ENCODE data around the gene NIT1.
A peak's percentile ranks its signal among the peaks of the same experiment; 100 is the strongest.

Gene NIT1

DNA sequence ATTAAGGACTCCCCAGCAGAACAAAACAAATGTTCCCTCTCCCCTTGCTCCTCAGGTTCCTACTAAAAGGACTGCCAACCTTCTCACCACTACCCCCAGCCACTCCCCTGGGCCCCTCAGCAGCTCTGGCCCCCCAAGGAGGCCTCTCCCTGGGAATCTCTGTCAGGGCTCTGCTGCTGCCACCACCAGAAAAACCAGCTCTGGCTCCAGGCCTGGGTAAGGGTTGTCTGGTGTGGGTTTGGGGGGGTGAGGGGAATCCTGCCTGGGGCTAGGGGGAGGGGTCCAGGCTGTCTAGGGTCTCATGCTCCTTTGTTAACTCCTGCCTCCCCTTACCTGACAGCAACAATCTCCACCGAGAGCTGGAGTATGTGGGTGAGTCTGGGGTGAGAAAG, 33.3 kb upstream of the NIT1 start:
- no peak for DNase-seq

DNA sequence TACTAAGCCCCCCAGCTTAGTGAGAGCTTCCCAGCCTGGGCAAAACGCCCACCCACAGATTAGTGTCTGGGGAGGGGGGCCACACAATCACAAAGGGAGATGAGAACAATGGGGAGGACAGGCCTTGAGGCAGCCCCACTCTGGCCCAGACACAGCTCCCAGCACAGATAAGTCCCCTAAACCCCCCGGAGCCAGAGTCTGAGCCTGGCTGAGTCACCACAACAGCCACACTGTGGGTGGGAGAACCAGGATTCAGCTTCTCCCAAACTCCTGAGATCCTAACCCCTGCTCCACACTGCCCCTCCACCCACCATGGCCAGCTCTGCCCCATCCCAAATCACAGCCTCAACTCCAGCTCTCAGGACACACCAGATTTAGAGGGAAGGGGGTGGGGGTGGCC, 32.7 kb upstream of the NIT1 start:
- DNase-seq = no peak

DNA sequence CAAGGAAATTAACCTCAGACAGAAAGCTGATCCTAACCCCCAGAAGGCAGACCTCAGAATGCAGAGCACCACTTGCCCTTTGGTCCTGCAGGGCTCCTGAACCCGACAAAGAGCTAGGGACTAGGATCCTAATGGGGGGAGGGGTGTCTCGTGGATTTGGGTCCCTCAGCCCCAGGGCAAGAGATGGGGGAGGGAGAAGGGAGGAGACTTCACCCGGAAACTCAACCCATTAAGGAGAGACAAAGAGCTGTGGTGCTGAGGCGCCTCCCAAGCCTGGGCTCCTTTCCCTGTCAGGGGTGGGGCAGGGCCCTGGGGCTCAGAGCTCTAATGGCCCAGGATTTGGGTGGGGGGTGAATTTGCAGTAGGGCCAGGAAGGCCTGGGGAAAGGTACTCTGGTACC, 31.4 kb upstream of the NIT1 start:
- no peak for DNase-seq

DNA sequence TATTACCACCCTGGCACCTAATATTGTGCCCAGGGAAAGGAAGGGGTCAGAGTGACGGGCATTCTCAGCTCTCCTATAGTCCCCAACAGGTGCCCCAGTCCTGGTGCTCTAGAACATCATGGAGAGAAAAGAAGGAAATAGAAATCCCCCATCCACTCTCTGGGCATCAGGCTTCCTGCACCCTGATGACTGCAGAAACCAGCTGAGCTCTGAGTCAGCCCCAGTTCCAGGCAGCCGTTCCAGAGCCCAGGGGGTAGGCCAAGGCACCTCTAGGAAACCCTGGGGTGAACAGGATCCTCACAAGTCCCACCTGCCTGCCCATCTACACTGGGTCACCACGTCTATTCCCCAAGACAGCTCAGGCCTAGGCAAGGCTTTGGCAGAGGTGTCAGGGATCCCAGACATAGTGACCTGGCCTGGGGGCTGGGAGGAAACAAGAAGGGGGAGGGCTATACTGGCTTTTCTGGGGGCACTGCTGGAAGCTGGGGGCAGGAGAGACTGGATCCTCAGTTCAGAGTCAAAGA, 29.3 kb upstream of the NIT1 start:
- no peak for DNase-seq

DNA sequence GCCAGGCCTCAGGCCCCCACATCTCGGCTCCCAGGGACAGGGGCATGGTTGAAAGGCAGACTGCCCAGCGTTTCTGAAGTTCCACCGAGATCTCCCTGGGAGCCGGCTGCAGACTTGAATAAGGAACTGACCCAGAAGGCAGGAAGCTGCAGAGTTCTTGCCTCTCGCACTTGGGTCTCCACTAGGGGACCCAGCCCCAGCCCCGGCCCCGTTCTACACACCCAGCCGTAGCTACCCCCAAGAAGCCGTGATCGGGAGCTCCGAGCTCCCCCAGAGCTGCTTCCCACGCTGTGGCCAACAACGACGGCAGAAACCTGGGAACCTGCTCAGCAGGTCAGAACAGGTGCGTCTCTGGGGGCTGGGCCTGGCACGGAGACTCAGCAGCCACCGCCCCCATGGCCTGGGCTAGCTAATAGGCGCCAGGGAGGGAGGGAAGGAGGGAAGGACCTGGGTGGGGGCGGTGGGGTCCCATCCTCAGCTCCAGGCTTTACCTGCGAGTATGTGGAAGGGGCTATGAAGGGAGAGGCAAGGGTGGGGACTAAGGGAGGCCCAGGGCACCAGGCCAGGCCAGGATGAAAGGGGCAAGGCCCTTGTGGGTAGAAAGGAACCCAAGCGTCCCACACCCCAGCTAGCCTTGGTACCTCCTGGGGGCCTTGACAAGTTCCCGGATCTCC, 28.5 kb upstream of the NIT1 start, which contains the start of gene NECTIN4:
Gene NECTIN4, minus strand, starts transcription at position 308 of the 674 bp plus-strand sequence. Its CDS starts 262 bp downstream, at position 46.
- no peak for DNase-seq

DNA sequence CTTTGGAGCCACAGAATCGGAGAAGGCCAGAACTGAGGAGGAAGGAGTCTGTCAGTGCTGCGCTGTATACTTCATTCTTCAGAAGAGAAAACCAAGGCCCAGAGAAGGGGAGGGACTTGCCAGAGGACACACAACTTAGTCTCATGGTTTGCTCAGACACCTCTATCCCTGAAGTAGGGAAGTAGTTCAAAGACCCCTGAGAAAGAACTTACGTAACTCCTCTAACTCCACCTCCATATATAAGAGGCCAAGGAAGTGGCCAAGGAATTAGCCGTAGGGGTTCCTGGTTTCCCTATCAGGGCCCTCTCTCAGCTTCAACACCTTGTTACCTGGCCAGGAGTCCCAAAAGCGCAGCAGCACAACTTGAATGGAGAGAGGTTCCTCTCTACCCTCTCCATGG, 28.0 kb upstream of the NIT1 start:
- DNase-seq = no peak

DNA sequence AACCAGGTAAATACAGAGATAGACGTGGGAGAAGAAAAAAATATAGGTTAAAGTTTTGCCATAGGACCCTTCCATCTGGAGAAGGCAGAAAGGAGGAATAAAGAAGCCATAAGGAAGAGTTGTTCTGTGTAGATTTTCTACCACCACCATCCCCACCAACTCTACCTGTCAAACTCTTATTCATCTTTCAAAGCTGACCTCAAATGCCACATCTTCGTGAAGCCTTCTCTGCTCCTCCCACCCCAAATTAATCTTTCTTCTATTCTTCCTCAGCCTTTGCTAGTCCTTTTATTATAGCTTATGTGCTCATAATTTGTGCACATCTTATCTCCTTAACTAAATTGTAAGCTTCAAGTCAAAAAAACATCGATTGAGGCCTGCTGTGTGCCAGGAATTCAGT, 27.3 kb upstream of the NIT1 start:
- no peak for DNase-seq

DNA sequence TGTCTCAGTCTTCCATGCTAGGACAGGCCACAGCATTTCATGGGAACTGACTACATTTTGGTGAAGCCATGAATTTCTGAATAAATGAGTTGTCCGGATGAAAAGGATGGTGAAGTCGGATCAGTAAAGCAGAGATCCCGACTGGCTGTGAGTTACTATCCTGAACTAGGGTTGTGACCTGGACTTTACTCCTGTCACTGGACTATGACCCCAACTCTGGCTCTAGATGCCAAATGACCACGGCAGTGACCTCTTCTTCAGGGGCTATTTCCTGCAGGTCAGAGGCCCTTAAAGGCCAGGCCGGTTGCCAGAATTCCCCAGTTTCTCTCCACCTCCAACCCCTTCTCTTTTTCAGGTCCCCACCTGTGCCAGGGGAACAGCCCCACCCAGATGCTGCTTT, 26.8 kb upstream of the NIT1 start:
- DNase-seq = no peak

DNA sequence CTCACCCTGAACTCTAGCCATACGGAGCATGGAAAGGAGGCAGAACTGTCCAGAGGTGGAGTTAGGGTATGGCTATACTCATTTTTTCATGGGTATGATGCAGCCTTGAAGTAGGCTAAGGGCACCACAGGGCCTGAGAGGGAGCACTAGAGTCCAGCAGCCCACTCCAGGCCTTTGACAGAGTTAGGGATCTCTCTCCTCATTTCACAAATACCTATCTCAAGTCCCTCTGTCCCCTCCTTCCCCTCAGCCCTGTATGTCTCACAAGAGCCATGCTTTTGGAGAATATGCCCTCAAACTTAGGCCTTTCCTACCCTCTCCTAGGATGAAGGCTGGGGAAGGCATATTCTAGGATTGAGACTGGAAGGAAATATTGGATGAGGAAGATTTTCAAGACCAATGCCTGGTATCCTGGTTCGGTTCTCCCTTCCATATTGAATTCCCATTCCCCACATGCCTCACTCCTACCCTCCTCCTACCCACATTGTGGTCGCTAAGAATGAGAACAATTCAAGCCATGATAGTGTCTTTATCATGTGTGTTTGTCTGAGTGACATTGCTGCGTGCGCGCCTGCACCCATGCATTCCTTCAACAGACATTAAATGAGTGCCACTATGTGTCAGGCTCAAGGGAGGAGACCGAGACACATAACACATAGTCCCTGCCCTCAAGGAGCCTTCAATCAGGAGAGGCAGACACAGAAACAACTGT, 26.0 kb upstream of the NIT1 start:
- no peak for DNase-seq

DNA sequence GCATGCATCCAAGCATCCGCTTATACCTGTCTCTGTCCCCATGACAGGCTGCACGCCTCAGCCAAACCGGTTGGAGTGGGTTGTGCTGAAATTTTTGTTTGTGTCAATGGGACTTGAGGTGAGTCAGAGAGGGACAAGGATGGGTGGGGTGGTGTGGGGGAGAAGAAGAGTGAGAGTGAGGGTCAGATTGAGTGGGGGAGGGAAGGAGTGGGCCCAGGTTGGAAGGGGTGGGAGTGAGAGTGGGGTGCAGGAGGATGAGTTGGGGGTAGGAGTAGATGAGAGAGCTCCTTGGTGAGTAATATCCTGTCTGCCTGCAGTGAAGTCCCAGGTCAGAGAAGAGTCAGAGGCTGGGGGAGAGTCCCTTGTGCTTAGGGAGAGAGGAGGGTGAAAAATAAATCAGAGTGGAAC, 25.3 kb upstream of the NIT1 start:
- DNase-seq = no peak

DNA sequence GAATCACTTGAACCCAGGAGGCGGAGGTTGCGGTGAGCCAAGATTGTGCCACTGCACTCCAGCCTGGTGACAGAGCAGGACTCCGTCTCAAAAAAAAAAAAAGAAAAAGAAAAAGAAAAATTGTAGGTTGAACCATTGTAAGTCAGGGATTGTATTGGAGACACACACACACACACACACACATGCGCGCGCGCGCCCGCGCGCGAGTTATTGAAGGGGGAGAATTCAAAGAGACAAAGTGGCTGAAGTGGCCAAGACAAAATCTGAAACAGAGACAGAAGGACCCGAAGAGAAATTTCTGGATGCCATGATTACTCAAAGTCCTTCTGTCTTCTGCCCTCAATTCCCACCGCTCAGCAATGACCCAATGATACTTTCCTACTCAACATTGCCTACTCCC, 23.4 kb upstream of the NIT1 start:
- no peak for DNase-seq

DNA sequence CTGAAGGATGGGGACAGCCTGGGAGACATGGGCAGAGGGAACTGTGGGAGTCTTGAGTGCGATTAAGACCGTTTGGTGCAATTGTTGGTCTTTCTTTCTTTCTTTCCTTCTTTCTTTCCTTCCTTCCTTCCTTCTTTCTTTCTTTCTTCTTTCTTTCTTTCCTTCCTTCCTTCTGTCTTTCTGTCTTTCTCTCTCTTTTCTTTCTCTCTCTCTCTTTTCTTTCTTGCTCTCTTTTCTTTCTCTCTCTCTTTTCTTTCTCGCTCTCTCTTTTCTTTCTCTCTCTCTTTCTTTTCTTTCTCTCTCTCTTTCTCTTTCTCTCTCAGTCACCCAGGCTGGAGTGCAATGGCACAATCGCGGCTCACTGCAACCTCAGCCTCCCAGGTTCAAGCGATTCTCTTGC, 22.7 kb upstream of the NIT1 start:
- DNase-seq = no peak

DNA sequence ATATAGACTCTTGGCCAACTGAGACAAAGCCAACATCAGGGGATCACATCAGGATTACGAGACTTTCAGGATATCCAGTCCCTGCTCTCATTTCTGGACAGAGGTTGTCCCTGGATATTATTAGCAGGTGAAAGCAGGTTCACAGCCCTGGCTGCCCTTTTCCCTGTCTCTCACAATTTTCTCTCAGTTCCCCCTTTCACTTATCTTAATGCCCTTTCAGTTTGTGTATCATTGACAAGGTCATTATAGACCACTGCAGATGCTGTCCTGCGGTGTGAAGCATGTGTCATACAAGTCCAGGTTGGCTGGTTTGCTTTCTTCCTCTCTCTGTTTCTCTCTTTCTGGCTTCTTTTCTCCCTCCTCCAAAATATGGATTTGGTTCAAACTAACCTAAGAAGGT, 21.9 kb upstream of the NIT1 start:
- no peak for DNase-seq

DNA sequence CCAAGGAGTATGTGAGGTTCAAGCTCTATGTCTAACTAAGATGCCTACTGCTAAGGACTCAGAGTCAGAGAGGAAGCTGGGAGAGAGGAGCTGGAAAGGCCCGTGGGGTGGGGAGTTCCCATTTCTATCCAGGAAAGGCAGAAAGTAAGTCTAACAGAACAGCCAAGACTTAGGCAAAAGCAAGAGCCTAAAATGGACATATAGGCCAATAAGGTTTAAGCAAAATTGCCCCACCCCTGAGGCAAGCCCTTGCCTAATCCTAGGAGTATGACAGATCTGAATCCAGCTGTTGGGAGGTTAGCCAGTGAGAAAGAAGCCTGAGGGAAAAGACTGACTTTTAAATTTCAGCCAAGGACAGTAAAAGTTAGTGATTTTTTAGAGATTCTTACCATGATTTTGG, 21.4 kb upstream of the NIT1 start:
- DNase-seq = no peak

DNA sequence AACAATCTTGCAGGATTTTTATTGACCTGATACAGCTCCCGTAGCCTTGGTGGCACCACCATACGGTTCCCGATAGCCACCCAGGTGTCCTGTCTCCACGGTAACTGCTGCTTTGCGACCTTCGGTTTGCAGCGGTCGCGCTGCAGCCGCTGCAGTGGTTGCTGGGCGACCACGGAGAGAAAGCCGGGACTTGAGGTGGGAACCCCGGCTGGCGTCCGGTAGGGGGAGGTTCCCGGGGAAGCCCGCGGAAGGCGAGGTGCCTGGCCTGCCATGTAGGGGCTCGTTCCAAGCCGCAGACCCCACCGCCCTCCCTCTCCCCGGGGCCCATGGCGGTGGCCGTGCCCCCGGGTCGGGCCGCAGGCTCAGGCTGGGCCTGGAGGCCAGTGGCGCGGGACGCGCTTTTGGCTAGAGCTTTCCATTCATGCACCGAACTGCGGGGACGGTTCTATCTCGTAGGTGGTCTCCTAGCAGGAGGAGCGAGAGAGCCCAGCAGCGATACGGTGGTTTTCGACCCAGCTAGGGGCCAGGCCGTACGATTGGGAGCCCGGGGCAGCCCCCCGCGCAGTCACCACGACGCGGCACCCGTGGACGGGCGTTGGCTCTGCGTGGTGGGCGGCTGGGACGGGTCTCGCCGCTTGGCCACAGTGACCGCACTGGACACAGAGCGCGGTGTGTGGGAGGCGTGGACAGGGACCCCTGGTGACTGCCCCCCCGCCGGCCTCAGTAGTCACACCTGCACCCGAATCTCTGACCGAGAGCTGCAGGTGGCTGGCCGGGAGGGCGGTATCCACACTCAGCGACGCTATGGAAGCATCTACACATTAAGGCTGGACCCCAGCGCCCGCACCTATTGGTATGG, 19.5 kb upstream of the NIT1 start, which contains the start of gene KLHDC9:
Gene KLHDC9, plus strand, starts transcription at position 152 of the 859 bp plus-strand sequence. Its CDS starts 175 bp downstream, at position 327.
- peak; percentile 85 for DNase-seq

DNA sequence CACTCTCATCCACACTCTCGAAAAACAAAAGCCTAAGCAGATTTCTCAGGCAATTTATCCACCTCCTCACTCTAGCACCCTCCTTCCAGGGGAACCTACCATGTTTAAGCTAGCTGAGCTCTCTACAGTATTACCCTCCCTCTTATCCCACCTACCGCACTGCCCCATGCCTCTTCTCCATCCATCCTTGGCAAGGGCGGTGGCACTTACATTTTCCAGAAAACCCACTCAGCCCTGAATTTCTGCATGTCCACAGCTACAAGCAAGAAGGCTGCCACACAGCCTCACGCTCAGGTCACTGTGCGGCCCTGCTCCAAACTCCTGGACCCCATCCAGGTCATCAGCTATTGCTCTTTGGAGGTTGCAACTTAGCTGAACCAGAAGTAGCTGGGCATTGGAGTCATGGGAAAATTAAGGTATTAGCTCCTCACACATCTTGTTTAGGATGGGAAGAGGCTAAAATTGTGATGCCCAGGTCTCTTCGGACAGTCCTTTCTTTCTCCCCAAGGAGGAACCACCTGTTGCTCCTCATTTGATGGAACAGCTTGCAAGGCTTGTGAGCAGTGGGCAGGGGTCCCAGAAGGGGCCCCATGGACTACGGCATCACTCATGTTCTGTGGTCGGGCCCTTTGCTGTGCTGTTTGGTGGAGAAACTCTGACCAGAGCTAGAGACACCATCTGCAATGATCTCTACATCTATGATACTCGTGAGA, 18.7 kb upstream of the NIT1 start:
- no peak for DNase-seq

DNA sequence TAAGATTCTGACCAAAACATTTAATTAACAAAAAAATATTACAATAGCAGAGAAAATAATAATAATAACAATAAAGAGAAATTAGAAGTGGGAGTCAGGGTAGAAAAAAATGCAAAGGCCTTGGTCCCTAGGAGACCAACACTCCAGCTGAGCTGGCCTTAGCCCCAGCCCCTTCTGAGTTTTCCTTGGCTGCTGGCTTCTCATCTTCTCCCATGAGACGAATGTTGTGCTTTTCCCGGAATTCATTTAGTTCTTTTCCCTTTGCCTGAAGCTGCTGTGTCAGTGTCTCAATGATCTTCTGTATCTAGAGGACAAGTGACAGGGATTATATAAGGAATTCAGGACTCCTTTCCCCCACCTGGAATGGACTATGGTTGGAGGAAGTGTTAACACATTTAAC, 17.3 kb upstream of the NIT1 start:
- no peak for DNase-seq

DNA sequence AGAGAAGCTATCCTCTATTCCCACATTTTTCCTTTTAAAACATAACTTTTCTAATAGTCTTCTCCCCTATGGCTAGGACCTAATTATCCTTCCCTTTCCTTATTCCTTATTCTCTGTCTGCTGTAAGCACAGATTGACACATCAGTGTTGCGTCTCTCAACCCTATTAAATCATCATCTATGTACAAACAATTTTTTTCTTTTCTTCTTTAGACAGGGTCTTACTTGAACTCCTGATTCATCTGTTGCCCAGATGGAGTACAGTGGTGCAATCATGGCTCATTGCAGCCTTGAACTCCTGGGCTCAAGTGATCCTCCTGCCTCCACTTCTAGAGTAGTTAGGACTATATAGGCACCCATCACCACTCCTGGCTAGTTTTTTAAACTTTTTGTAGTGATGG, 11.5 kb upstream of the NIT1 start:
- no peak for DNase-seq

DNA sequence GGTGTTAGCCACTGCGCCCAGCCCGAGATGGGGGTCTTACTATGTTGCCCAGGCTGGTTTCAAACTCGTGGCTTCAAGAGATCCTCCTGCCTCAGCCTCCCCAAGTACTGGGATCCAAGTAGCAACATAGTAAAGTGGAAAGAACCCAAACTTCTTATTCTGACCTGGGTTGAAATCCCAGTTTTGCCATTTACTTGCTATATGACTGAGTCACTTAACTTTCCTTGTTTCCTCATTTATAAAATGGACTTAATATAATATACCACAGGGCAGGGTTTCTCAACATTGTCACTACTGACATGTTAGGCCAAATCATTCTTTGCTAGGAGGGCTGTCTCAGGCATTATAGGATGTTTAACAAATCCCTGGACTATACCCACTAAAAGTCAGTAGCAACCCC, 6.8 kb upstream of the NIT1 start:
- no peak for DNase-seq

DNA sequence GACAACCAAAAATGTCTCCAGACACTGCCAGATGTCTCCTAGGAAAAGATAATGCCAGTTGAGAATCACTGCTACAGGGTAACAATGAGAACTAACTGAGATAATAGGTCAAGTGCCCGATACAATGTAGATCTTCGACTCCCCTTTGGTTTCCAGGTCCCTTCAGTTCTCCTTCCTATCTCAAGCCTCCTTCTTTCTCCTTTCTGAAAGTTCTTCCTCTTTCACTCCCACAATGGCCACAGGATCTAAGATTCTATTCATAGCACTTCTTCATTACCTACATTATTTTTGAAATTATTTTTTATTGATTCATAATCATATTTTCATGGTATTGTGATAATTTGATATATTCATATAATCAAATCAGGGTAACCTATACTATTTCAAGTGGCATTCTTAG, 6.4 kb upstream of the NIT1 start:
- DNase-seq = no peak

DNA sequence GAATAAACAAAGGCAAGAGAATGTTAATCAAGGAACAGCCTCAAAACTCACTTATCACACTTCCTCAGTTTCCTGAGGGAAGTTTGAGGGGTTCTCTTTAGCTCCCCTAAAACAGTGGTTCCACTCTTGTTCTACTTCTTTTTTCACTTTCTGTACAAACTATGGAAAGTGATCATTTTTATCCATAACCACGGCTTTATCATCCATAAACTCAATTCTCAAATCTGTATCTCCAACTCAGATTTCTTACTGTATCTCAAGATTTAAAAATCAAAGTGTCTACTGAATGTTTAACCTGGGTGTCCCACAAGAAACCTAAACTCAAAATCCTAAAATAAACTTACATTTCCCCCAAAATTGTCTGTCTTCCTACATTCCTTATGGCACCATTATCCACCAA, 4.0 kb upstream of the NIT1 start:
- DNase-seq = no peak

DNA sequence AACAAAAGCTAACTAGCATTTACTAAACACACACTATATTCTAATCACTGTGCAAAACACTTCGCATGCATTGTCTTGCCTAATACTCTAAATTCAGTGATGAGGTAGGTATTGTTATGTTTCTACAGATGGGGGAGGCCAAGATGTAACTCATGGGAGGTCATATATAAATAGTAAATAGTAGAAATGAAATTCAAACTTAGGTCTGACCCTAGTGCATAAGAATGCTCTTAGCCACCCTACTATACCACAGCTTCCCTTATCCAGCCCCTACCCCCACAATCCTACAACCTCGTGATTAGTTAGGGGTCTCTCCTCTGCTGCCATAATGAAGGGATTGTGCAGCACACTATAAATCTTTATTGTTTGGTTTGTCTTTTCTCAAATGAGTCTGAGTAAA, 3.3 kb upstream of the NIT1 start:
- DNase-seq = no peak

All from NCI-H2107 (cell line).